Mesothelial cell of epicardium (in vitro differentiated cells): ENCODE measurements around the gene PDE8A. TPM values are rescaled to one million over a fixed set of nuclear protein-coding genes. Genes with fewer than 3 reads are reported as not detected.

Experiments used
- DNase-seq, 2 experiments: peaks; one replicate each; pipeline ENCODE4 v3.0.0; 2021; ENCODE audit warnings: low spot score in 2 of 2; ENCODE audit not compliant: unreplicated experiment in 2 of 2
- H3K27ac Mint-ChIP-seq: 2 replicates; pipeline ENCODE4 v1.8.0; 2021; ENCODE audit warnings: mixed read lengths
- H3K27me3 Mint-ChIP-seq: 2 replicates; pipeline ENCODE4 v1.8.0; 2021; ENCODE audit warnings: low read depth, mixed read lengths
- H3K36me3 Mint-ChIP-seq: 2 replicates; pipeline ENCODE4 v1.8.0; 2021; ENCODE audit warnings: mixed read lengths
- H3K4me1 Mint-ChIP-seq: 2 replicates; pipeline ENCODE4 v1.8.0; 2021; ENCODE audit warnings: mixed read lengths
- H3K4me3 Mint-ChIP-seq: 2 replicates; pipeline ENCODE4 v1.8.0; 2021; ENCODE audit warnings: mild to moderate bottlenecking, moderate library complexity, mixed read lengths
- H3K9me3 Mint-ChIP-seq: 2 replicates; pipeline ENCODE4 v1.8.0; 2021; ENCODE audit warnings: mixed read lengths
- CTCF ChIP-seq: fragments of 200-600 bp; sonication (generic); IDR thresholded peaks from one replicate; pipeline ENCODE4 v1.5.0; 2021; ENCODE audit warnings: antibody characterized with exemption; ENCODE audit not compliant: unreplicated experiment
- total RNA-seq: library from RNA; stranded (reverse); gene quantifications from 3 replicates; pipeline ENCODE4 v1.2.1, GENCODE V29; 2021

Gene PDE8A
- total RNA-seq, 1 donor from 2014 or later, result 36.7 TPM

GRCh38 chr15:84961707-84962106, 19.9 kb upstream of the PDE8A start:
- H3K4me3 Mint-ChIP-seq, result no peak overlapping the region
- no peak for DNase-seq

DNA sequence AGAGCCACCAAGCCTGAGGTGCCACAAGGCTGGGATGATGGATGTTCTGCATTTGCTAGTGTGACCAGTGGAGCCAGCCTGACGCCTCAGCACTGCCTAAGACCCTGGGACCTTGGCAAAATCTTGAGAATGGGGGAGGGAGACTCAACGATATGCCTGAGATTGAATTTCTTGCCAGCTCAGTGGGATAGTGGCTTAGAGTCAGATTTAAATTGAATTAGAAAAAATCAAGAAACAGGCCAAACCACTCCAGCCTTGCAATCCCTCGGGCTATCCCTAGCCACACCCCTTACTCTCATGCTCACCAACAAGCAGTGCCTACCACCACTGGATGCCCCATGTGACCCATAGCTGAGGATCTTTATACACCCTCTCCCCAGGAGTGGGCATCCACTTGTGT, 18.7 kb upstream of the PDE8A start:
- H3K27me3 Mint-ChIP-seq, result no peaks in the 10 kb centered on the region
- H3K9me3 Mint-ChIP-seq, result peaks cover 12% of the 10 kb centered on the region
- DNase-seq, result no peak
- no peak for TF ChIP-seq CTCF
- peaks cover 4% of the 10 kb centered on the region for H3K36me3 Mint-ChIP-seq
- peaks cover 26% of the 10 kb centered on the region for H3K4me1 Mint-ChIP-seq
- no peak overlapping the region for H3K4me3 Mint-ChIP-seq
- H3K27ac Mint-ChIP-seq, result peak overlapping the region; percentile 86

More at GRCh38 chr15:84961707-84962106, 19.9 kb upstream of the PDE8A start:
- H3K27me3 Mint-ChIP-seq, result no peaks in the 10 kb centered on the region
- peaks cover 4% of the 10 kb centered on the region for H3K36me3 Mint-ChIP-seq
- H3K27ac Mint-ChIP-seq, result no peak overlapping the region
- H3K9me3 Mint-ChIP-seq, result peaks cover 16% of the 10 kb centered on the region
- TF ChIP-seq CTCF, result no peak
- peaks cover 26% of the 10 kb centered on the region for H3K4me1 Mint-ChIP-seq

GRCh38 chr15:84967380-84967779, 14.3 kb upstream of the PDE8A start:
- H3K36me3 Mint-ChIP-seq, result peaks cover 4% of the 10 kb centered on the region
- peaks cover 10% of the 10 kb centered on the region for H3K4me1 Mint-ChIP-seq
- H3K27ac Mint-ChIP-seq, result no peak overlapping the region
- no peak overlapping the region for H3K4me3 Mint-ChIP-seq
- TF ChIP-seq CTCF, result no peak
- no peaks in the 10 kb centered on the region for H3K27me3 Mint-ChIP-seq
- no peak for DNase-seq
- peaks cover 9% of the 10 kb centered on the region for H3K9me3 Mint-ChIP-seq

DNA sequence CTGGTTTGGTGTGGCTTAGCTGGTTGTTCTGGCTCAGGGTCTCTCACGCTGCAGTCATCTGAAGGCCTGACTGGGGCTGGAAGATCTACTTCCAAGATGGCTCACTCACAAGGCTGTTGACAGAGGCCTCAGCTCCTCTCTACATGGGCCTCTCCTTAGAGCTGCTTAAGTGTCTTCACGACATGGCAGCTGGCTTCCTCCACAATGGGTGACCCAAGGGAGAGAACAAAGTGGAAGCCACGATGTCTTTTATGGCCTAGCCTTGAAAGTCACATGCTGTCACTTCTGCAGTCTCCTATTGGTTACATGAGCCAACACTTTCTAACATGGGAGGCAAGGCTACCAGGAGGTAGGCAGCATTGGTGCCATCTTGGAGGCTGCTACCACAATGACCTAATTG, 13.4 kb upstream of the PDE8A start:
- TF ChIP-seq CTCF, result no peak
- H3K36me3 Mint-ChIP-seq, result peaks cover 4% of the 10 kb centered on the region
- H3K27ac Mint-ChIP-seq, result no peak overlapping the region
- H3K4me1 Mint-ChIP-seq, result peaks cover under 1% of the 10 kb centered on the region
- no peaks in the 10 kb centered on the region for H3K27me3 Mint-ChIP-seq
- no peak overlapping the region for H3K4me3 Mint-ChIP-seq
- peaks cover 9% of the 10 kb centered on the region for H3K9me3 Mint-ChIP-seq
- DNase-seq, result no peak

- peaks cover 4% of the 10 kb centered on the region for H3K36me3 Mint-ChIP-seq
- no peak for TF ChIP-seq CTCF
- DNase-seq, result no peak
- peaks cover 4% of the 10 kb centered on the region for H3K9me3 Mint-ChIP-seq
- H3K4me1 Mint-ChIP-seq, result no peaks in the 10 kb centered on the region
- H3K27me3 Mint-ChIP-seq, result no peaks in the 10 kb centered on the region
- no peak overlapping the region for H3K4me3 Mint-ChIP-seq
- H3K27ac Mint-ChIP-seq, result no peak overlapping the region
Measured at GRCh38 chr15:84969257-84969656, 12.4 kb upstream of the PDE8A start.

DNA sequence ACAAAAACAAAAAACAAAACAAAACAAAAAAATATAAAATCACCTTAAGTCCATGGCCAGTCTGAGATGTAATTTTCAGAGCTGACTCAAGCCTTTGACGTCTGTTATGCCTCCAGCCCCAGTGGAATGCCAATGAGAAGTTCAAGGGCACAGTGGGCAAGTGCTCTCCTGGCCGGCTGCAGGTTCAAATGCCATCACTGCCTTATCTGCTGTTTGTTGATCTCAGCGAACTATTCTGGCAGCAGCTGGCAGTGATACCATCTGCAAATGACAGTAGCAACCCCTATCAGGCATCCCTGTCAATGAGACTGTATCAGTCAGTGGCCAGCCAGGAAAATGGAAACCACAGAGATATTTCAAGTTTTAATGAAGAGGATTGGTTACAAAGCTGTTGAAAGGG, 10.8 kb upstream of the PDE8A start:
- no peak for TF ChIP-seq CTCF
- H3K27ac Mint-ChIP-seq, result no peak overlapping the region
- peaks cover 4% of the 10 kb centered on the region for H3K9me3 Mint-ChIP-seq
- no peaks in the 10 kb centered on the region for H3K36me3 Mint-ChIP-seq
- no peak for DNase-seq
- no peaks in the 10 kb centered on the region for H3K27me3 Mint-ChIP-seq
- no peak overlapping the region for H3K4me3 Mint-ChIP-seq
- no peaks in the 10 kb centered on the region for H3K4me1 Mint-ChIP-seq
